ENCODE results near the gene KANSL3. TPM values are rescaled to one million over a fixed set of nuclear protein-coding genes. Genes with fewer than 3 reads are reported as not detected.

The KANSL3 gene
- total and polyA plus RNA-seq, 2 donors (not counting 1 experiment from before 2014, with no cell fraction given): 22.2 to 56.9 TPM

DNA sequence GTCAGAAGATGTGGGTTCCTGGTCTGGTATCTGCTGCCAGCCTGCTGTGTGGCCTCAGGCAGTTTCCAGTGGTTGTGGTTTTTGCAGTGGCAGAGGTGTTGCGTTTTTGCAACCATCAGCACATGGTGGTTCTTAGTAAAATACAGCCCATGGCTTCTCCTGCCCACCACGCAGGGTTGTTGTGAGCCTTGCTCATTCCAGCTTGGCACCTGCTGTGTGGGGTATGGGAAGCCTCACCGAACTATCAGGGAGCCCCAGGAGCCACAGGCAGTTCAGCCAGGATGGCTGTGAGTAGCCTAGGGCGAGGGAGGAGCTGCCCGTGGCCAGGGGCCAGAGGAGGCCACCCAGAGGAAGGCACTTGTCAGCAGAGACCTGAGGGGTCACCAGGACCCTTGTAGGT, 91.8 kb downstream of the KANSL3 start:
- Histone ChIP-seq H2AFZ (ENCODE audit: insufficient read depth, low read depth, low read length, poor library complexity, severe bottlenecking) (no peak overlapping the region), H3K9ac (ENCODE audit: low read length) (no peak overlapping the region), H3K79me2 (ENCODE audit: control insufficient read depth, insufficient read depth, low read length) (peaks cover 32% of the 10 kb centered on the region), H3K4me3 (ENCODE audit: control extremely low read depth in 1 of 5, extremely low read depth in 1 of 5, insufficient read depth in 1 of 5, low read depth in 2 of 5, low read length in 4 of 5) (no peak overlapping the region), H3K36me3 (replicated peaks in 1 of 2; ENCODE audit: control extremely low read depth in 1 of 2, control insufficient read depth in 1 of 2, extremely low read depth in 1 of 2, insufficient read depth in 2 of 2, low read length in 1 of 2) (peaks cover 0 to 46% of the 10 kb centered on the region in 2 experiments), H3K9me3 (ENCODE audit: control extremely low read depth in 1 of 3, control insufficient read depth in 2 of 3, insufficient read depth in 1 of 3, low read length in 2 of 3) (no peaks in the 10 kb centered on the region), H3K27ac (ENCODE audit: low read length in 2 of 2) (no peak overlapping the region), H3K4me1 (ENCODE audit: control insufficient read depth in 2 of 2, insufficient read depth in 2 of 2, low read length in 2 of 2) (peaks cover 0 to 4% of the 10 kb centered on the region in 2 donors), H3K27me3 (replicated peaks in 1 of 4; ENCODE audit: control extremely low read depth in 1 of 4, control insufficient read depth in 3 of 4, insufficient read depth in 4 of 4, low read length in 3 of 4) (no peaks in the 10 kb centered on the region), H3K4me2 (replicated peaks; ENCODE audit: low read depth, low read length, poor library complexity, severe bottlenecking) (no peak overlapping the region), H4K20me1 (ENCODE audit: control insufficient read depth, insufficient read depth, low read length, poor library complexity, severe bottlenecking) (peaks cover 53% of the 10 kb centered on the region)
- WGBS (ENCODE audit: insufficient coverage): 89% methylated on average over 5 of the region's 5 CpGs
- ATAC-seq (ENCODE audit: low read depth) (no peak), DNase-seq (peak; percentile 14)
- CTCF ChIA-PET: no interaction called here
- POLR2A ChIA-PET: interaction anchor here (0.6 kb wide), 1 partner anchor 211 kb away, joined by 3 read pairs; the partner anchor contains the start of gene NCAPH
- Mint-ChIP-seq H3K9me3 (ENCODE audit: insufficient read depth) (no peaks in the 10 kb centered on the region), H3K27me3 (no peaks in the 10 kb centered on the region), H3K4me3 (no peak overlapping the region), H3K4me1 (peaks cover 29% of the 10 kb centered on the region), H3K27ac (peak overlapping the region; percentile 15)
- TF ChIP-seq EZH2 (IDR thresholded peaks at IDR 0.05; ENCODE audit: borderline replicate concordance, insufficient read depth, low read depth, low read length, poor library complexity, severe bottlenecking): no peak
- TF ChIP-seq, protein P1, sequence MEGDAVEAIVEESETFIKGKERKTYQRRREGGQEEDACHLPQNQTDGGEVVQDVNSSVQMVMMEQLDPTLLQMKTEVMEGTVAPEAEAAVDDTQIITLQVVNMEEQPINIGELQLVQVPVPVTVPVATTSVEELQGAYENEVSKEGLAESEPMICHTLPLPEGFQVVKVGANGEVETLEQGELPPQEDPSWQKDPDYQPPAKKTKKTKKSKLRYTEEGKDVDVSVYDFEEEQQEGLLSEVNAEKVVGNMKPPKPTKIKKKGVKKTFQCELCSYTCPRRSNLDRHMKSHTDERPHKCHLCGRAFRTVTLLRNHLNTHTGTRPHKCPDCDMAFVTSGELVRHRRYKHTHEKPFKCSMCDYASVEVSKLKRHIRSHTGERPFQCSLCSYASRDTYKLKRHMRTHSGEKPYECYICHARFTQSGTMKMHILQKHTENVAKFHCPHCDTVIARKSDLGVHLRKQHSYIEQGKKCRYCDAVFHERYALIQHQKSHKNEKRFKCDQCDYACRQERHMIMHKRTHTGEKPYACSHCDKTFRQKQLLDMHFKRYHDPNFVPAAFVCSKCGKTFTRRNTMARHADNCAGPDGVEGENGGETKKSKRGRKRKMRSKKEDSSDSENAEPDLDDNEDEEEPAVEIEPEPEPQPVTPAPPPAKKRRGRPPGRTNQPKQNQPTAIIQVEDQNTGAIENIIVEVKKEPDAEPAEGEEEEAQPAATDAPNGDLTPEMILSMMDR (IDR thresholded peaks at IDR 0.05): no peak
- intact Hi-C loops (cut with micrococcal nuclease): no loop called here

Other genes with a start within 250 kb of the KANSL3 start
- not detected in 2 replicates for gene NEURL3, start 133.0 kb downstream of the KANSL3 start, total RNA-seq
- not detected in 2 replicates for gene NEURL3, start 133.0 kb downstream of the KANSL3 start, polyA plus RNA-seq
- 93.0 and 100 TPM in 2 replicates for gene ARID5A, start 101.6 kb downstream of the KANSL3 start, total RNA-seq
- gene ARID5A, start 101.6 kb downstream of the KANSL3 start, polyA plus RNA-seq: 35.5 and 62.3 TPM in 2 replicates
- gene FER1L5, start 4.5 kb upstream of the KANSL3 start, total RNA-seq: not detected in 2 replicates
- gene FER1L5, start 4.5 kb upstream of the KANSL3 start, polyA plus RNA-seq: not detected in 2 replicates
- 10.7 TPM in 2 replicates for gene LMAN2L, start 101.8 kb upstream of the KANSL3 start, total RNA-seq
- 5.6 and 5.7 TPM in 2 replicates for gene LMAN2L, start 101.8 kb upstream of the KANSL3 start, polyA plus RNA-seq
- 24.0 and 25.6 TPM in 2 replicates for gene CNNM4, start 122.6 kb upstream of the KANSL3 start, total RNA-seq
- 13.0 and 15.1 TPM in 2 replicates for gene CNNM4, start 122.6 kb upstream of the KANSL3 start, polyA plus RNA-seq
- gene CNNM3, start 178.0 kb upstream of the KANSL3 start, total RNA-seq: 52.1 and 54.7 TPM in 2 replicates
- gene CNNM3, start 178.0 kb upstream of the KANSL3 start, polyA plus RNA-seq: 23.8 and 28.8 TPM in 2 replicates
- gene ANKRD23, start 205.7 kb upstream of the KANSL3 start, total RNA-seq: 9.8 and 11.3 TPM in 2 replicates
- 7.3 and 8.8 TPM in 2 replicates for gene ANKRD23, start 205.7 kb upstream of the KANSL3 start, polyA plus RNA-seq
- 14.8 and 16.8 TPM in 2 replicates for gene ANKRD39, start 219.7 kb upstream of the KANSL3 start, total RNA-seq
- gene ANKRD39, start 219.7 kb upstream of the KANSL3 start, polyA plus RNA-seq: 12.8 and 19.3 TPM in 2 replicates
- 0.68 and 0.94 TPM in 2 replicates for gene SEMA4C, start 231.8 kb upstream of the KANSL3 start, total RNA-seq
- 0.28 and 3.2 TPM in 2 replicates for gene SEMA4C, start 231.8 kb upstream of the KANSL3 start, polyA plus RNA-seq